Hepatocyte (in vitro differentiated cells): ENCODE results near the gene ZG16B. TPM values are rescaled to one million over a fixed set of nuclear protein-coding genes. Genes with fewer than 3 reads are reported as not detected.

Experiments
- DNase-seq: peaks from one replicate; pipeline ENCODE4 v3.0.0-alpha.2; 2016; ENCODE audit warnings: low spot score
- H2AFZ ChIP-seq: fragments of 200-600 bp; sonication (generic); 2 replicates; pipeline ENCODE4 v1.6.0; 2016; ENCODE audit warnings: antibody characterized with exemption, mild to moderate bottlenecking
- H3K27ac ChIP-seq: fragments of 200-600 bp; sonication (generic); 2 replicates; pipeline ENCODE4 v1.5.1; 2016; ENCODE audit warnings: mild to moderate bottlenecking
- H3K27me3 ChIP-seq: fragments of 200-600 bp; sonication (generic); 2 replicates; pipeline ENCODE4 v1.6.1; 2016
- H3K36me3 ChIP-seq: fragments of 200-600 bp; sonication (generic); replicated peaks from 2 replicates; pipeline ENCODE4 v1.5.1; 2016; ENCODE audit warnings: low read depth; ENCODE audit not compliant: insufficient read depth
- H3K4me1 ChIP-seq: fragments of 200-600 bp; sonication (generic); 2 replicates; pipeline ENCODE4 v1.5.1; 2016; ENCODE audit warnings: mild to moderate bottlenecking, moderate library complexity; ENCODE audit not compliant: insufficient read depth
- H3K4me2 ChIP-seq: fragments of 200-600 bp; sonication (generic); 2 replicates; pipeline ENCODE4 v1.6.0; 2016
- H3K4me3 ChIP-seq: fragments of 200-600 bp; sonication (generic); 2 replicates; pipeline ENCODE4 v1.5.1; 2016; ENCODE audit warnings: mild to moderate bottlenecking
- H3K79me2 ChIP-seq: fragments of 200-600 bp; sonication (generic); 2 replicates; pipeline ENCODE4 v1.6.0; 2017; ENCODE audit warnings: mild to moderate bottlenecking
- H3K9me2 ChIP-seq: fragments of 200-600 bp; sonication (generic); replicated peaks from 2 replicates; pipeline ENCODE4 v1.6.0; 2017; ENCODE audit warnings: mild to moderate bottlenecking; ENCODE audit not compliant: insufficient read depth
- H3K9me3 ChIP-seq: fragments of 200-600 bp; sonication (generic); 2 replicates; pipeline ENCODE4 v1.5.1; 2016; ENCODE audit warnings: low read depth, mild to moderate bottlenecking
- H4K20me1 ChIP-seq: fragments of 200-600 bp; sonication (generic); 2 replicates; pipeline ENCODE4 v1.6.0; 2016; ENCODE audit warnings: mild to moderate bottlenecking; ENCODE audit not compliant: insufficient read depth, poor library complexity, severe bottlenecking
- CTCF ChIP-seq: fragments of 200-600 bp; sonication (generic); IDR thresholded peaks from 2 replicates; pipeline ENCODE4 v1.5.1; 2016; ENCODE audit warnings: antibody characterized with exemption, mild to moderate bottlenecking; ENCODE audit not compliant: poor library complexity
- EZH2 ChIP-seq: fragments of 200-600 bp; sonication (generic); IDR thresholded peaks from 2 replicates; pipeline ENCODE4 v1.6.1; 2016; ENCODE audit warnings: antibody characterized with exemption, mild to moderate bottlenecking, borderline replicate concordance
- EZH2phosphoT487 ChIP-seq: fragments of 200-600 bp; sonication (generic); IDR thresholded peaks from one replicate; pipeline ENCODE4 v1.6.1; 2018; ENCODE audit warnings: antibody characterized with exemption, mild to moderate bottlenecking, low read depth, moderate library complexity; ENCODE audit not compliant: unreplicated experiment, severe bottlenecking
- WGBS: methylation state at CpG from one replicate; pipeline ENCODE4 v1.1.6; 2016; ENCODE audit warnings: low lambda C conversion rate; ENCODE audit errors: missing lambda C conversion rate; 5-methylcytosine and 5-hydroxymethylcytosine counted together
- polyA plus RNA-seq: library from polyadenylated mRNA; unstranded; fragments of >200 nt; fragmentation: Nextera tagmentation; extraction: Ambion mirVana; gene quantifications from 2 replicates; pipeline ENCODE4 v1.2.1, GENCODE V29; 2016
- total RNA-seq: library from RNA; depleted of rRNA; stranded (reverse); fragments of >200 nt; gene quantifications from 2 replicates; pipeline ENCODE4 v1.2.3, GENCODE V29; 2014

ZG16B gene
- total and polyA plus RNA-seq, 2 experiments from 2014 or later, result 4.3 to 4.9 TPM

- no peaks in the 10 kb centered on the region for H3K9me3 ChIP-seq
- H3K27me3 ChIP-seq, result no peaks in the 10 kb centered on the region
- TF ChIP-seq EZH2 (no peak), CTCF (no peak), EZH2phosphoT487 (no peak)
- no peaks in the 10 kb centered on the region for H3K79me2 ChIP-seq
- H4K20me1 ChIP-seq, result no peaks in the 10 kb centered on the region
- no peak overlapping the region for H3K4me3 ChIP-seq
- H3K36me3 ChIP-seq, result no peaks in the 10 kb centered on the region
- H3K4me1 ChIP-seq, result no peaks in the 10 kb centered on the region
- H3K9me2 ChIP-seq, result no peaks in the 10 kb centered on the region
- no peak overlapping the region for H2AFZ ChIP-seq
- H3K4me2 ChIP-seq, result no peak overlapping the region
- 86% methylated on average over 18 of the region's 18 CpGs for WGBS
- DNase-seq, result no peak
- no peak overlapping the region for H3K27ac ChIP-seq
Observed at GRCh38 chr16:2841606-2842339, 11.7 kb downstream of the ZG16B start.

- no peak overlapping the region for H2AFZ ChIP-seq
- no peak overlapping the region for H3K27ac ChIP-seq
- H3K9me3 ChIP-seq, result no peaks in the 10 kb centered on the region
- 72% methylated on average over 40 of the region's 40 CpGs for WGBS
- no peaks in the 10 kb centered on the region for H3K9me2 ChIP-seq
- no peaks in the 10 kb centered on the region for H3K27me3 ChIP-seq
- H3K4me3 ChIP-seq, result no peak overlapping the region
- H3K79me2 ChIP-seq, result no peaks in the 10 kb centered on the region
- peaks cover 4% of the 10 kb centered on the region for H3K4me1 ChIP-seq
- TF ChIP-seq CTCF, result peak; percentile 31
- no peak for TF ChIP-seq EZH2
- no peak for DNase-seq
- H3K36me3 ChIP-seq, result no peaks in the 10 kb centered on the region
- H4K20me1 ChIP-seq, result no peaks in the 10 kb centered on the region
- H3K4me2 ChIP-seq, result no peak overlapping the region
Observed at GRCh38 chr16:2842340-2843000, 12.4 kb downstream of the ZG16B start.

- Histone ChIP-seq H3K9me3 (no peaks in the 10 kb centered on the region), H3K4me1 (peaks cover 6% of the 10 kb centered on the region)
- TF ChIP-seq CTCF (no peak), EZH2 (no peak), EZH2phosphoT487 (no peak)
Observed at GRCh38 chr16:2843526-2843925, 13.4 kb downstream of the ZG16B start.

More at GRCh38 chr16:2843526-2843925, 13.4 kb downstream of the ZG16B start:
- no peaks in the 10 kb centered on the region for H4K20me1 ChIP-seq
- H2AFZ ChIP-seq, result no peak overlapping the region
- H3K36me3 ChIP-seq, result no peaks in the 10 kb centered on the region
- no peaks in the 10 kb centered on the region for H3K27me3 ChIP-seq
- no peak for DNase-seq
- no peaks in the 10 kb centered on the region for H3K9me2 ChIP-seq
- H3K27ac ChIP-seq, result no peak overlapping the region
- H3K4me2 ChIP-seq, result no peak overlapping the region
- no peaks in the 10 kb centered on the region for H3K79me2 ChIP-seq
- WGBS, result 84% methylated on average over 8 of the region's 8 CpGs
- no peak overlapping the region for H3K4me3 ChIP-seq
